Upper lobe of left lung (tissue), 6 donors: Measurements from ENCODE around the gene PAN2. TPM values are rescaled to one million over a fixed set of nuclear protein-coding genes. Genes with fewer than 3 reads are reported as not detected.
"Not testable (repeated sequence)": the region's sequence is repeated elsewhere in the genome, so short reads cannot be mapped to it uniquely, and the experiment has no call there.

ENCODE experiments used
- ATAC-seq, 2 donors: fragments of 200-7000 bp; cut with Tn5 transposase; one replicate each; pipeline ENCODE4 v1.9.1; 2022; ENCODE audit warnings: mild to moderate bottlenecking in 2 of 2, moderate library complexity in 2 of 2; ENCODE audit not compliant: low FRiP score in 2 of 2
- DNase-seq, 2 donors: peaks; one replicate each; pipeline ENCODE4 v3.0.0-alpha.2; 2019 to 2020
- H3K27ac ChIP-seq, 4 donors: fragments of 200-600 bp; sonication (generic); one replicate each; pipeline ENCODE4 v1.5.1; 2016 to 2019
- H3K27me3 ChIP-seq, 4 donors: fragments of 200-600 bp; sonication (generic); one replicate each; pipeline ENCODE4 v1.5.1; 2017 to 2019
- H3K36me3 ChIP-seq, 4 donors: fragments of 200-600 bp; sonication (generic); one replicate each; pipeline ENCODE4 v1.5.1; 2016 to 2019
- H3K4me1 ChIP-seq, 4 donors: fragments of 200-600 bp; sonication (generic); one replicate each; pipeline ENCODE4 v1.5.1; 2018 to 2019
- H3K4me3 ChIP-seq, 4 donors: fragments of 200-600 bp; sonication (generic); one replicate each; pipeline ENCODE4 v1.5.1; 2017 to 2019; ENCODE audit warnings: mild to moderate bottlenecking in 2 of 4, moderate library complexity in 1 of 4
- H3K9me3 ChIP-seq, 4 donors: fragments of 200-600 bp; sonication (generic); one replicate each; pipeline ENCODE4 v1.5.1; 2018 to 2019
- EP300 ChIP-seq, 4 donors: sonication (generic); formaldehyde crosslinking; IDR thresholded peaks; one replicate each; pipeline ENCODE4 v1.5.1; 2017; ENCODE audit warnings: antibody characterized with exemption in 4 of 4, control low read depth in 2 of 4
- POLR2A ChIP-seq, 4 donors: fragments of 450-650 bp; IDR thresholded peaks; one replicate each; pipeline ENCODE4 v1.5.1; 2016 to 2017; ENCODE audit warnings: antibody characterized with exemption in 4 of 4, mild to moderate bottlenecking in 2 of 4
- POLR2AphosphoS5 ChIP-seq, 2 donors: sonication (generic); formaldehyde crosslinking; IDR thresholded peaks; one replicate each; pipeline ENCODE4 v1.5.1; 2017; ENCODE audit warnings: antibody characterized with exemption in 2 of 2
- whole genome bisulfite sequencing, 2 donors: methylation state at CpG; one replicate each; pipeline ENCODE4 v1.1.5; 2017 to 2018; 5-methylcytosine and 5-hydroxymethylcytosine counted together
- total RNA-seq, 6 donors: library from RNA; depleted of rRNA in 4 of 6; stranded (reverse); fragments of >200 nt in 4 of 6; gene quantifications; one replicate each; pipeline versions ENCODE4 v1.1.0 to v1.2.1, GENCODE V29; 2016 to 2021
- TF ChIP-seq, protein P1 (sequence below), 6 experiments: fragments of 450-650 bp in 4 of 6; fragments of 200-600 bp in 2 of 6; sonication (generic) in 2 of 6; IDR thresholded peaks; one replicate each; pipeline ENCODE4 v1.5.1; 2016 to 2019; ENCODE audit warnings: antibody characterized with exemption in 6 of 6
- donor health status: DM: no; HTN: no; CAD: no; lungs with moderate emphysema.
- donor health status: DM: no; HTN: yes; CAD: no; lungs with severe emphysema.

PAN2 gene
- total RNA-seq, 6 donors from 2014 or later = 19.5 to 227 (median 74.4) TPM

DNA sequence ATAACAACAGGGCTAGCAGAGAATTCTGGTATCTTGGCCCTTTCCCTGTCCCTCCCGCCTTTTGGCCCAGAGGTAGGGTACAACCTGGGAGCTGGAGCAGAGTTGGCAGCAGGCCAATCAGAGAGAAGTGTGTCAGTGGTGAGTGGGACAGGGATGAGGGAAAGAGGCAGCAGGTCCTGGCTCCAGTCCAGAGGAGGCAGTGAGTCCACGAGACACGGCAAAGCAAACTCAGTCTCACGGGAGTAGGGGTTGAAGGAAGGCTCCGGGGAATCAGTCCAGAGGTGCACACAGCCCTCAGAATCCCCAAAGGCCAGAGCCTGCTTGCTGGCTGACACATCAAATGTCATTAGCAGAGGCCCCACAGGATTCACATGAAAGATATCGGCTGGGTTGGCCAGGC lies 7.3 kb downstream of the PAN2 start:
- Histone ChIP-seq H3K9me3 (no peaks in the 10 kb centered on the region), H3K36me3 (peaks cover 24 to 69% (median 63%) of the 10 kb centered on the region in 4 donors), H3K27ac (no peak overlapping the region), H3K4me1 (no peaks in the 10 kb centered on the region), H3K27me3 (no peaks in the 10 kb centered on the region), H3K4me3 (no peak overlapping the region)
- TF ChIP-seq POLR2AphosphoS5 (IDR thresholded peaks at IDR 0.05) = no peak
- no peak for TF ChIP-seq POLR2A (IDR thresholded peaks at IDR 0.05)
- TF ChIP-seq EP300 (IDR thresholded peaks at IDR 0.05) = no peak
- TF ChIP-seq, protein P1, sequence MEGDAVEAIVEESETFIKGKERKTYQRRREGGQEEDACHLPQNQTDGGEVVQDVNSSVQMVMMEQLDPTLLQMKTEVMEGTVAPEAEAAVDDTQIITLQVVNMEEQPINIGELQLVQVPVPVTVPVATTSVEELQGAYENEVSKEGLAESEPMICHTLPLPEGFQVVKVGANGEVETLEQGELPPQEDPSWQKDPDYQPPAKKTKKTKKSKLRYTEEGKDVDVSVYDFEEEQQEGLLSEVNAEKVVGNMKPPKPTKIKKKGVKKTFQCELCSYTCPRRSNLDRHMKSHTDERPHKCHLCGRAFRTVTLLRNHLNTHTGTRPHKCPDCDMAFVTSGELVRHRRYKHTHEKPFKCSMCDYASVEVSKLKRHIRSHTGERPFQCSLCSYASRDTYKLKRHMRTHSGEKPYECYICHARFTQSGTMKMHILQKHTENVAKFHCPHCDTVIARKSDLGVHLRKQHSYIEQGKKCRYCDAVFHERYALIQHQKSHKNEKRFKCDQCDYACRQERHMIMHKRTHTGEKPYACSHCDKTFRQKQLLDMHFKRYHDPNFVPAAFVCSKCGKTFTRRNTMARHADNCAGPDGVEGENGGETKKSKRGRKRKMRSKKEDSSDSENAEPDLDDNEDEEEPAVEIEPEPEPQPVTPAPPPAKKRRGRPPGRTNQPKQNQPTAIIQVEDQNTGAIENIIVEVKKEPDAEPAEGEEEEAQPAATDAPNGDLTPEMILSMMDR (IDR thresholded peaks at IDR 0.05) = no peak
- ATAC-seq = no peak
- no peak for DNase-seq
- 89 to 91% methylated on average over 6 of the region's 6 CpGs for WGBS, 2 donors

DNA sequence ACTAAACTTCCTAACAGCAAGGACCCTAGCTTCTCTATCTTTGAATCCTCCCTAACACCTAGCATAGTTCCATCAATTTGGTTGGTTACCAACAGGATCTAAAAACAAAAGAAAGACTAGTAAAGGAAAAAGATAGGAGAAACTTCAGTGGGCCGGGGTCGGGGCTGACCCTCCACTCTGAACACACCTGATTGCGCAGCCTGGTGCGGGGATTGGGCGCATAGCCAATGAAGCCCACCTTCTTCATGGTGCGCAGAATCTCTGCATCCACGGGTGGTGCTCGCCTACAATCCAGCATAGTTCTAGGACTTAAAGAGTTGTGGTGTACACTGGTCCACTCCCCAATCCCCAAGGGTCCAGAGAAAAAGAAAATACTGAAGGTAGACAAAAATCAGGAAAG lies 7.7 kb downstream of the PAN2 start:
- no peak for DNase-seq
- Histone ChIP-seq H3K4me1 (no peaks in the 10 kb centered on the region), H3K36me3 (peaks cover 24 to 69% (median 63%) of the 10 kb centered on the region in 4 donors), H3K9me3 (no peaks in the 10 kb centered on the region), H3K27me3 (no peaks in the 10 kb centered on the region), H3K4me3 (no peak overlapping the region), H3K27ac (no peak overlapping the region)
- no peak for TF ChIP-seq EP300 (IDR thresholded peaks at IDR 0.05)
- no peak for TF ChIP-seq POLR2AphosphoS5 (IDR thresholded peaks at IDR 0.05)
- TF ChIP-seq POLR2A (IDR thresholded peaks at IDR 0.05) = no peak
- TF ChIP-seq, protein P1 (IDR thresholded peaks at IDR 0.05) = no peak
- 91 to 95% methylated on average over 8 of the region's 8 CpGs for WGBS, 2 donors
- ATAC-seq = no peak

DNA sequence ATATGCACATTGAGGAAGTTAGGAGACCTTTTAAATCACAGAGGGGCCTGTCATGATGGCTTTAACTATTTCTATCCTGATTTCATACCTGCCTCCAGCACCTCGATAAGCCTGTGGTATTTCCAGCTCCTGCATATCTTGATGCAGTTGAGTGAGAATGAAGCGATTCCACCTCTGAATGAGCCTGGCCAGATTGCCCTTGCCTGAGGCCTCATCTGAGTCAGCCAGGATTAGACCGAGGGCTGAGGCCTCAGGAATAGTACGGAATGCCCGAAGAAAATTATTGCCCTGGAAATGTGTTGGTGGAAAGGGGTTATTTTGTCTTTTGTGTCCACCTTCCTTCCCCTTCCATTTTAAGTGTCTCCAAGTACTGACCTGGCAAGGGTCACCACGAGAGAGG lies 9.6 kb downstream of the PAN2 start:
- ATAC-seq = no peak
- DNase-seq = no peak
- TF ChIP-seq, protein P1 (IDR thresholded peaks at IDR 0.05) = no peak
- TF ChIP-seq POLR2A (IDR thresholded peaks at IDR 0.05) (no peak), POLR2AphosphoS5 (IDR thresholded peaks at IDR 0.05) (no peak), EP300 (IDR thresholded peaks at IDR 0.05) (no peak)
- H3K4me3 ChIP-seq = no peak overlapping the region
- no peaks in the 10 kb centered on the region for H3K27me3 ChIP-seq
- no peaks in the 10 kb centered on the region for H3K4me1 ChIP-seq
- WGBS, 2 donors = 96 to 98% methylated on average over 6 of the region's 6 CpGs
- peaks cover 24 to 81% (median 73%) of the 10 kb centered on the region in 4 donors for H3K36me3 ChIP-seq
- H3K9me3 ChIP-seq = no peaks in the 10 kb centered on the region
- no peak overlapping the region for H3K27ac ChIP-seq

DNA sequence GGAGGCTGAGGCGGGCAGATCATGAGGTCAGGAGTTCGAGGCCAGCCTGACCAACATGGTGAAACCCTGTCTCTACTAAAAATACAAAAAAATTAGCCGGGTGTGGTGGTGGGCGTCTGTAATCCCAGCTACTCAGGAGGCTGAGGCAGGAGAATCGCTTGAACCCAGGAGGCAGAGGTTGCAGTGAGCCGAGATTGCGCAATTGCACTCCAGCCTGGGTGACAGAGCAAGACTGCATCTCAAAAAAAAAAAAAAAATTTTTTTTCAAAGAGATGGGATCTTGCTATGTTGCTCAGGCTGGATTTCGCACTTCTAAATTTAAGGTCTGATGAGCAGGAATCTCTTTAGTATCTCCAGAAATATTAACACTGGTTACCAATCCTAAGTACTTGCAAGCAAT lies 12.2 kb downstream of the PAN2 start:
- not testable (repeated sequence) for H3K4me3 ChIP-seq, H3K27ac ChIP-seq, H3K9me3 ChIP-seq, DNase-seq, H3K4me1 ChIP-seq, ATAC-seq, H3K27me3 ChIP-seq
- peaks cover 21 to 76% (median 58%) of the 10 kb centered on the region in 4 donors for H3K36me3 ChIP-seq
- WGBS, 2 donors = 89 to 91% methylated on average over 8 of the region's 8 CpGs

DNA sequence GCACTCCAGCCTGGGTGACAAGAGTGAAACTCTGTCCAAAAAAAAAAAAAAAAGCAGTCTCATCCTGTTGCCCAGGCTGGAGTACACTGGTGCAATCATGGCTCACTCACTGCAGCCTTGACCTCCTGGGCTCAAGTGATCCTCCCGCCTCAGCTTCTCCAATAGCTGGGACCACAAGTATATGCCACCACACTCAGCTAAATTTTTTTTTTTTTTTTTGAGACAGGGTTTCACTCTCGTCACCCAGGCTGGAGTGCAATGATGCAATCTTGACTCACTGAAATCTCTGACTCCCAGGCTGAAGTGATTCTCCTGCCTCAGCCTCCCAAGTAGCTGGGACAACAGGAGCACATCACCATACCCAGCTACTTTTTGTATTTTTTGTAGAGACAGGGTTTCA lies 12.8 kb downstream of the PAN2 start:
- H3K36me3 ChIP-seq = peaks cover 21 to 70% (median 52%) of the 10 kb centered on the region in 4 donors
- H3K4me1 ChIP-seq = peaks cover 4 to 8% (median 5%) of the 10 kb centered on the region in 4 donors
- WGBS, 2 donors = 72 to 88% methylated on average over 2 of the region's 2 CpGs
- TF ChIP-seq POLR2AphosphoS5 (IDR thresholded peaks at IDR 0.05) (no peak), EP300 (IDR thresholded peaks at IDR 0.05) (no peak), POLR2A (IDR thresholded peaks at IDR 0.05) (no peak)
- TF ChIP-seq, protein P1 (IDR thresholded peaks at IDR 0.05) = no peak
- no peaks in the 10 kb centered on the region for H3K27me3 ChIP-seq
- no peak overlapping the region for H3K4me3 ChIP-seq
- DNase-seq (no peak), ATAC-seq (no peak)
- H3K27ac ChIP-seq = no peak overlapping the region
- H3K9me3 ChIP-seq = no peaks in the 10 kb centered on the region
